ENCODE data around the gene VPS37D. TPM values are rescaled to one million over a fixed set of nuclear protein-coding genes. Genes with fewer than 3 reads are reported as not detected.
"Not testable (repeated sequence)": the region's sequence is repeated elsewhere in the genome, so short reads cannot be mapped to it uniquely, and the experiment has no call there.

The VPS37D gene
- total RNA-seq, 2 donors from 2014 or later, result 0.15 to 0.48 TPM

GRCh38 chr7:73659983-73660382 is 7.6 kb upstream of the VPS37D start:
- Mint-ChIP-seq H3K4me3 (no peak overlapping the region), H3K27ac (no peak overlapping the region), H3K9me3 (no peaks in the 10 kb centered on the region), H3K36me3 (ENCODE audit: low read depth) (no peaks in the 10 kb centered on the region), H3K27me3 (peaks cover 24% of the 10 kb centered on the region), H3K4me1 (peaks cover 9% of the 10 kb centered on the region)
- ATAC-seq (replicated peaks), result no peak

- ATAC-seq (replicated peaks); H3K4me3 Mint-ChIP-seq; H3K36me3 Mint-ChIP-seq (ENCODE audit: low read depth); H3K27ac Mint-ChIP-seq; H3K4me1 Mint-ChIP-seq; H3K9me3 Mint-ChIP-seq: not testable (repeated sequence)
- peaks cover 23% of the 10 kb centered on the region for H3K27me3 Mint-ChIP-seq
Observed at GRCh38 chr7:73660594-73660993, 7.0 kb upstream of the VPS37D start.

- Mint-ChIP-seq H3K36me3 (ENCODE audit: low read depth) (no peaks in the 10 kb centered on the region), H3K9me3 (no peaks in the 10 kb centered on the region), H3K27ac (no peak overlapping the region), H3K4me3 (no peak overlapping the region), H3K4me1 (peaks cover 9% of the 10 kb centered on the region), H3K27me3 (peaks cover 29% of the 10 kb centered on the region)
- no peak for ATAC-seq (replicated peaks)
Observed at GRCh38 chr7:73663033-73663432, 4.6 kb upstream of the VPS37D start.

- H3K4me3 Mint-ChIP-seq, result peak overlapping the region; percentile 48
- H3K27me3 Mint-ChIP-seq, result peaks cover 26% of the 10 kb centered on the region
- peaks cover 6% of the 10 kb centered on the region for H3K4me1 Mint-ChIP-seq
- no peaks in the 10 kb centered on the region for H3K9me3 Mint-ChIP-seq
- no peak for ATAC-seq (replicated peaks)
- H3K36me3 Mint-ChIP-seq (ENCODE audit: low read depth), result no peaks in the 10 kb centered on the region
- H3K27ac Mint-ChIP-seq, result no peak overlapping the region
Observed at GRCh38 chr7:73668103-73668885, 663 bp downstream of the VPS37D start.

DNA sequence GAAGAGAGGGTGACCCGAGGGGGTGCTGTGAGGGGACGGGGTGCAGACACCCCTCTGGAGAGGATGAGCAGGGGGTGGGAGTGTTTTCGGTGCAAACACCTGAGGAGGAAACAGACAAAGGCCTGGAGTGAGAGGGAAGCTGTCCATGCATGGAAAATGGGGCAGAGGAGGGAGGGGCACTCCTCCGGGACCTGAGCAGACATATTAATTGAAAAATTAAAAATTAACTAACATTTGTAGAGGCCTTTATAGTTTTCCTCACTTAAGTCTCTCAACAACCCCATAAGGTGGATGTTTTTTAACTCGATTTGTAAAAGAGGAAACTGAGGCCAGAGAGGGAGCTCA is 1.2 kb downstream of the VPS37D start:
- no peaks in the 10 kb centered on the region for H3K36me3 Mint-ChIP-seq (ENCODE audit: low read depth)
- no peak for ATAC-seq (replicated peaks)
- H3K27ac Mint-ChIP-seq, result no peak overlapping the region
- peaks cover 5% of the 10 kb centered on the region for H3K4me1 Mint-ChIP-seq
- peak overlapping the region; percentile 48 for H3K4me3 Mint-ChIP-seq
- H3K27me3 Mint-ChIP-seq, result peaks cover 24% of the 10 kb centered on the region
- no peaks in the 10 kb centered on the region for H3K9me3 Mint-ChIP-seq

GRCh38 chr7:73669288-73669701 is 1.7 kb downstream of the VPS37D start:
- H3K9me3 Mint-ChIP-seq, result no peaks in the 10 kb centered on the region
- no peak overlapping the region for H3K4me3 Mint-ChIP-seq
- no peak for ATAC-seq (replicated peaks)
- H3K27me3 Mint-ChIP-seq, result peaks cover 20% of the 10 kb centered on the region
- H3K4me1 Mint-ChIP-seq, result peaks cover 3% of the 10 kb centered on the region
- no peak overlapping the region for H3K27ac Mint-ChIP-seq
- no peaks in the 10 kb centered on the region for H3K36me3 Mint-ChIP-seq (ENCODE audit: low read depth)

- H3K4me1 Mint-ChIP-seq, result no peaks in the 10 kb centered on the region
- H3K9me3 Mint-ChIP-seq, result no peaks in the 10 kb centered on the region
Observed at GRCh38 chr7:73669858-73670385, 2.3 kb downstream of the VPS37D start.

GRCh38 chr7:73671322-73671661 is 3.7 kb downstream of the VPS37D start:
- Mint-ChIP-seq H3K27ac (no peak overlapping the region), H3K36me3 (ENCODE audit: low read depth) (no peaks in the 10 kb centered on the region), H3K4me1 (no peaks in the 10 kb centered on the region), H3K9me3 (no peaks in the 10 kb centered on the region), H3K4me3 (no peak overlapping the region), H3K27me3 (peaks cover 6% of the 10 kb centered on the region)
- no peak for ATAC-seq (replicated peaks)

More at GRCh38 chr7:73669858-73670385, 2.3 kb downstream of the VPS37D start:
- H3K27me3 Mint-ChIP-seq, result peaks cover 16% of the 10 kb centered on the region
- no peak for ATAC-seq (replicated peaks)
- H3K36me3 Mint-ChIP-seq (ENCODE audit: low read depth), result no peaks in the 10 kb centered on the region
- no peak overlapping the region for H3K27ac Mint-ChIP-seq
- no peak overlapping the region for H3K4me3 Mint-ChIP-seq

DNA sequence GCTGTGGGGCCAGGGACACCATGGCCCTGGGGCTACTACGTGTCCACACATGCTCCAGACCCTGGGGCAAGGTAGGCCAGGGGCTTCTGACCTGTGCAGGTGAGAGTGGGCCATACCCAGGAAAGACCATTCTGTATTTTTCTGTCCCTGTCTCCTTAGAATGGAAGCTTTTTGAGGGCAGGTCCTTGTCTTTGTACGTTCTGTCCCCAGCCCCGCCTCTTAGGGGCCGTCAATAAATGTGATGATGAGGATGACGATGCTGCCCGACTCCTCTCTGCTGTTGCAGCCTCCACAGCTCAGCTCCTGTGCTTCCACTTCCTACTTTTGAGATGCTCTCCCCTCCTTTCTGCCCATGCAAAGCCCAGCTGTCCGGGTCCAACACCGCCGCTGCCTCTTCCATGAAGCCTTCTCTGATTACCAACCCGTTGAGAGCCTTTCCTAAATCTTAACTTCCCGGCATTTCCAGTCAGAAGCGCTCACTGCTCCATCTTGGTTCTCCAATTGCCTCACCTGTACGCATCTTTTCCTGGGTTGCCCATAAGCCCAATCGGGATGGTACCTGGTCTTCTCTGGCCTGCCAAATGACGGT is 4.3 kb downstream of the VPS37D start:
- H3K27me3 Mint-ChIP-seq, result peaks cover 6% of the 10 kb centered on the region
- no peaks in the 10 kb centered on the region for H3K36me3 Mint-ChIP-seq (ENCODE audit: low read depth)
- H3K4me3 Mint-ChIP-seq, result no peak overlapping the region

GRCh38 chr7:73674468-73675124 is 7.0 kb downstream of the VPS37D start:
- Mint-ChIP-seq H3K9me3 (no peaks in the 10 kb centered on the region), H3K27ac (no peak overlapping the region), H3K27me3 (no peaks in the 10 kb centered on the region), H3K4me1 (no peaks in the 10 kb centered on the region), H3K36me3 (ENCODE audit: low read depth) (peaks cover 17% of the 10 kb centered on the region), H3K4me3 (no peak overlapping the region)
- ATAC-seq (replicated peaks), result no peak

More for the DNA sequence above, 4.3 kb downstream of the VPS37D start:
- Mint-ChIP-seq H3K9me3 (no peaks in the 10 kb centered on the region), H3K27ac (no peak overlapping the region), H3K4me1 (no peaks in the 10 kb centered on the region)
- ATAC-seq (replicated peaks), result no peak

GRCh38 chr7:73676062-73676461 is 8.4 kb downstream of the VPS37D start:
- H3K4me3 Mint-ChIP-seq; H3K27ac Mint-ChIP-seq; H3K9me3 Mint-ChIP-seq; ATAC-seq (replicated peaks); H3K27me3 Mint-ChIP-seq; H3K4me1 Mint-ChIP-seq: not testable (repeated sequence)
- H3K36me3 Mint-ChIP-seq (ENCODE audit: low read depth), result peaks cover 25% of the 10 kb centered on the region

DNA sequence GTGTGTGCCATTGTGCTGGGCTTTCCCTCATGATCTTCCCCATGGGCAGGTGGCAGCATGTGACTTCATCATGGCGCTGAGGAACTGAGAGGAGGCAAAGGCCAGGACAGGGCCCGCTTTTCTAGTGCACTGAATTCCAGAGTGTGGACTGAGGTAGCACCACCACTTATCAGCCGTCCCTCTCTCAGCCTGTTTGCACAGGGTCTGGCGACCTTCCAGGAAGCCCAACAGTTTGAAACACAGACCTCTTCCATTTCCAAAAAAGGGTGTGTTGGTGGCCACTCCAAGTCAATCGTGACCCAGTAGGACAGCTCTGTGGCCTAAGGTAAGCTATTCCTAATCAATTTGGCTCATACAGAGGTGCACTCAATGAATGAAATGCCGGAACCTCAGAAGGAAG is 11.2 kb downstream of the VPS37D start:
- Mint-ChIP-seq H3K4me1 (peaks cover 8% of the 10 kb centered on the region), H3K9me3 (no peaks in the 10 kb centered on the region)

DNA sequence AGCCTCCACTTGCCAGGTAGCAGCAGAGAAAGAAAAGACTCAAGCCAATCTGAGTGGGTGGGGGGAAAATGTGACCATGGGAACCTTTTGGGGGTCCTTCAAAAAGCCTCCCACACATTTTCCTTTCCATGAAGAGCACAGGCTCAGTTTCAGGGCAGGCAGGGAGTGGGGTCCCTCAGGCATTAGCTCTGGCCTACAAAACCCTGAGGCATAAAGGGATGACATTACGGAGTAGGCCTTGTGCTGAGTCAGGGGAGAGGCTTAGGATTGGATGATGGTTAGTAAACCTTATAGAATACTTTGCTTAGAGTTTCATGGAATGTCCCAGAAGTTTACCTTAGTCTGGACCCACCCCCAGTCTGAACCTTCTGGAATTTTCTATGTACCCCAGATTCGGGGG is 12.1 kb downstream of the VPS37D start:
- Mint-ChIP-seq H3K4me3 (no peak overlapping the region), H3K27me3 (no peaks in the 10 kb centered on the region), H3K27ac (no peak overlapping the region), H3K4me1 (peaks cover 8% of the 10 kb centered on the region), H3K9me3 (no peaks in the 10 kb centered on the region), H3K36me3 (ENCODE audit: low read depth) (peaks cover 37% of the 10 kb centered on the region)
- no peak for ATAC-seq (replicated peaks)

More for the DNA sequence above, 11.2 kb downstream of the VPS37D start:
- Mint-ChIP-seq H3K36me3 (ENCODE audit: low read depth) (peaks cover 35% of the 10 kb centered on the region), H3K27me3 (no peaks in the 10 kb centered on the region), H3K4me3 (no peak overlapping the region), H3K27ac (no peak overlapping the region)
- ATAC-seq (replicated peaks), result no peak

DNA sequence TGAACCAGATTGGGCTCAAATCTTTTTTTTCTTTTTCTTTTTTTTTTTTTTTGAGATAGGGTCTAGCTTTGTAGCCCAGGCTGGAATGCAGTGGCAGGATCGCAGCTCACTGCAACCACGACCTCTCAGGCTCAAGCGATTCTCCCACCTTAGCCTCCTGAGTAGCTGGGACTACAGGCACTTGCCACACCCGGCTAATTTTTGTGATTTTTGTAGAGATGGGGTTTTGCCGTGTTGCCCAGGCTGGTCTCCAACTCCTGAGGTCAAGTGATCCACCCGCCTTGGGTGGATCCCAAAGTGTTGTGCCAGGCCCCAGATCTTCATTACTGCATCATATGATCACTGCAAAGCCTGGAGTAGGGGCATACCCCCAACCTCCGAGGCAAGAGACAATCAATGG is 12.9 kb downstream of the VPS37D start:
- peak overlapping the region; percentile 97 for H3K4me3 Mint-ChIP-seq
- no peaks in the 10 kb centered on the region for H3K9me3 Mint-ChIP-seq
- H3K36me3 Mint-ChIP-seq (ENCODE audit: low read depth), result peaks cover 38% of the 10 kb centered on the region
- H3K4me1 Mint-ChIP-seq, result peaks cover 8% of the 10 kb centered on the region
- no peak for ATAC-seq (replicated peaks)
- H3K27ac Mint-ChIP-seq, result peak overlapping the region; percentile 52
- H3K27me3 Mint-ChIP-seq, result no peaks in the 10 kb centered on the region

DNA sequence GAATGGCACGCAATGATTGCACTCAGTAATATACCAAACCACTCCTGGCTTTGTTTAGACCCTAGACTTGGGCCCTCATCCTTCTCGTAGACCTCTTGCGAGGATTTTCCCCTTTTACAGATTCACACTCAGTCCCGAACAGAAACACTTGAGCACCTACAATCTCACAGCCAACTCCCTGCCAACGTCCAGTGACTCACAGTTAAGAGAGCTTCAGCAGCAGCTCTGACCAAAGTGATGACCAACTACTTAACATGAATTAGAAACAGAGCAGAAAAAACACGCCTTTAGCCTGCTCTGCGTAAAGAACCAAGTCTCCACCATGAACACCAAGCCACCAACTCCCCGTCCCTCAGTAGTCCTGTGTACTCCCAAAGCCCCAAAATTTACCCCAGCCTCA is 13.4 kb downstream of the VPS37D start:
- H3K27me3 Mint-ChIP-seq, result no peaks in the 10 kb centered on the region
- H3K9me3 Mint-ChIP-seq, result no peaks in the 10 kb centered on the region
- H3K4me3 Mint-ChIP-seq, result peak overlapping the region; percentile 97
- H3K4me1 Mint-ChIP-seq, result peaks cover 8% of the 10 kb centered on the region
- peaks cover 44% of the 10 kb centered on the region for H3K36me3 Mint-ChIP-seq (ENCODE audit: low read depth)
- H3K27ac Mint-ChIP-seq, result peak overlapping the region; percentile 52
- no peak for ATAC-seq (replicated peaks)
